Measurements from ENCODE around the gene CD9. TPM values are rescaled to one million over a fixed set of nuclear protein-coding genes. Genes with fewer than 3 reads are reported as not detected.

Gene CD9
- total and polyA plus RNA-seq, 2 donors (not counting 3 experiments of a cell fraction or from before 2014, with no cell fraction given), result 379 to 1,225 TPM

- H3K27ac ChIP-seq (ENCODE audit: insufficient read depth, low read depth, low read length), result no peak overlapping the region
- dilution Hi-C loops (cut with MboI; ENCODE audit: extremely low pct_ligation_motif_present, low sequenced_read_pairs), result no loop called here
- no peak overlapping the region for H3K4me3 ChIP-seq (replicated peaks in 1 of 3; ENCODE audit: insufficient read depth in 1 of 3, low read depth in 1 of 3, low read length in 3 of 3)
- H3K27me3 ChIP-seq (ENCODE audit: control insufficient read depth in 2 of 2, insufficient read depth in 2 of 2, low read length in 2 of 2), result no peaks in the 10 kb centered on the region
- no peaks in the 10 kb centered on the region for H3K9me3 ChIP-seq (replicated peaks; ENCODE audit: control insufficient read depth, insufficient read depth, low read length)
- H4K20me1 ChIP-seq (replicated peaks; ENCODE audit: control insufficient read depth, extremely low read depth, insufficient read depth, low read length), result no peaks in the 10 kb centered on the region
- no peak overlapping the region for H2AFZ ChIP-seq (ENCODE audit: low read depth, low read length)
- intact Hi-C loops (cut with micrococcal nuclease), result no loop called here
- no peak overlapping the region for H3K4me2 ChIP-seq (ENCODE audit: insufficient read depth, low read length)
- no peak for DNase-seq (ENCODE audit: low read depth, low spot score)
- H3K4me1 ChIP-seq (ENCODE audit: control insufficient read depth, extremely low read depth, insufficient read depth, low read length), result peaks cover 43% of the 10 kb centered on the region
- no peak for TF ChIP-seq MAX (IDR thresholded peaks at IDR 0.05; ENCODE audit: insufficient read depth, insufficient read length)
- TF ChIP-seq JUN (IDR thresholded peaks at IDR 0.05; ENCODE audit: borderline replicate concordance, insufficient read depth, insufficient read length, low read depth), result no peak
- TF ChIP-seq GATA2 (IDR thresholded peaks at IDR 0.05; ENCODE audit: insufficient read depth, insufficient read length, low read depth, low read length), result no peak
- no peak for TF ChIP-seq FOS (IDR thresholded peaks at IDR 0.05; ENCODE audit: borderline replicate concordance, insufficient read depth, low read length)
- TF ChIP-seq EZH2 (IDR thresholded peaks at IDR 0.05; ENCODE audit: borderline replicate concordance, low read depth, low read length, severe bottlenecking), result no peak
- no peak for TF ChIP-seq CTCF (IDR thresholded peaks at IDR 0.05; ENCODE audit: extremely low read depth in 1 of 2, insufficient read depth in 1 of 2, low read depth in 1 of 2, low read length in 2 of 2)
- no peak for TF ChIP-seq MYC (IDR thresholded peaks at IDR 0.05; ENCODE audit: low read depth, low read length)
- TF ChIP-seq POLR2A (IDR thresholded peaks at IDR 0.05; ENCODE audit: low read depth, low read length), result no peak
- no peak for TF ChIP-seq POLR2AphosphoS5 (IDR thresholded peaks at IDR 0.05; ENCODE audit: insufficient read depth, low read depth, low read length)
- H3K9ac ChIP-seq (replicated peaks; ENCODE audit: extremely low read depth, insufficient read depth, low read length), result no peak overlapping the region
- peaks cover 99% of the 10 kb centered on the region for H3K79me2 ChIP-seq (ENCODE audit: control insufficient read depth, insufficient read depth, low read length)
- FAIRE-seq, result no peak
- ChIA-PET POLR2A (interaction anchor here (0.7 kb wide), 1 partner anchor 20 kb away, joined by 3 read pairs; no protein-coding TSS in a partner anchor), CTCF (interaction anchor here (1.3 to 2.7 kb wide), 3 partner anchors 12 to 78 kb away, joined by 5 to 16 read pairs (median 10); no protein-coding TSS in a partner anchor)
- BruUV-seq (replicated peaks), result no TSS peak
- H3K9me1 ChIP-seq (replicated peaks; ENCODE audit: control insufficient read depth, extremely low read depth, insufficient read depth, low read length), result no peaks in the 10 kb centered on the region
- peaks cover 9 to 11% of the 10 kb centered on the region in 2 experiments for H3K36me3 ChIP-seq (ENCODE audit: control insufficient read depth in 2 of 2, extremely low read depth in 1 of 2, insufficient read depth in 2 of 2, low read length in 2 of 2)
These were observed 7.2 kb downstream of the CD9 start for GRCh38 chr12:6207259-6207925.
